Transverse colon (tissue), 4 donors: ENCODE data around the gene SOX10.

Source experiments
- CTCF ChIP-seq, 5 experiments: fragments of 200-600 bp in 3 of 5; fragments of 450-650 bp in 2 of 5; sonication (generic) in 3 of 5; IDR thresholded peaks; 1 replicate in 2 of 5; 2 replicates in 3 of 5; pipeline ENCODE4 v1.5.1; 2016 to 2017; ENCODE audit warnings: antibody characterized with exemption in 5 of 5, inconsistent platforms in 3 of 5, mild to moderate bottlenecking in 2 of 5, moderate library complexity in 1 of 5
- EP300 ChIP-seq: sonication (generic); formaldehyde crosslinking; IDR thresholded peaks from one replicate; pipeline ENCODE4 v1.6.1; 2017; ENCODE audit warnings: antibody characterized with exemption, low read depth
- POLR2A ChIP-seq: fragments of 450-650 bp; IDR thresholded peaks from one replicate; pipeline ENCODE4 v1.6.1; 2016; ENCODE audit warnings: antibody characterized with exemption, mild to moderate bottlenecking, moderate library complexity
- POLR2AphosphoS5 ChIP-seq, 3 donors: sonication (generic); formaldehyde crosslinking; IDR thresholded peaks; one replicate each; pipeline ENCODE4 v1.6.1; 2016; ENCODE audit warnings: antibody characterized with exemption in 3 of 3

- no peak for TF ChIP-seq CTCF (IDR thresholded peaks at IDR 0.05)
- TF ChIP-seq EP300 = no peak
- no peak for TF ChIP-seq POLR2A
- no peak for TF ChIP-seq POLR2AphosphoS5 (IDR thresholded peaks at IDR 0.05)
Measured at GRCh38 chr22:37990301-37990700, 5.9 kb upstream of the SOX10 start.
